NCI-H2227 (cell line): ENCODE data around the gene MAML2.

Experiments
- DNase-seq: peaks from one replicate; lab custom pipeline; 2025; ENCODE audit not compliant: unreplicated experiment; lab: John Stamatoyannopoulos, UW

MAML2 gene

DNA sequence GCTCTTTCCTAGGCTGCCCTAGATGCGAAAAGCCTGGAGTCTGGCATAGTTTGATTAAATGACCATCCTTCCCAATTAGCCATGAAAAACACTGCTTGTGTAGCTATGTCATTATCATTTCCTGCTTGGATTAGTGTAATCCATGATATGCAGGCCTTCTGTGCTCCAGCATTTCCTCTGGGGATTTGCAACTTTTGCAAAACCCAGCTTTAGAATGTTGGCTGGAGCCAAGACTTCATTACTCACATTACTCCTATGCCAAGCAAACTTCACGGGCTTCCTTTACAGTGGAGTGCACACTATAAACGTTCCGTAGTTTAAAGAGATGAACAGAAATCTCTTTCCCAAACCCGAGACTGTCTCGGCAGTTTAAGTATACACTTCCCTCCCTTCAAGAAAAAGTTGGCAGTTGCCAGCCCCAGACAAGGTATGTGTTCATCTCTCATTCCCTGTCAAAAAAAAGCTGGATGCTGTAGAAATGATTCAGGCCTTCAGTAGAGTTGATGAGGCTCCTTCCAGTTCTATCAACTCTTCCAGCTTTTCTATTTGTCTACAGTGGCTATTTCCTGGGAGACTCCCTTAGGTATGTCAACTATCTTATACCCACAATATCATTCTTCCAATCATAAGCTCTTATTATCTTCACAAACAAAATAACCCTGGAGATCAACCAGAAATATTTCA, 180.0 kb downstream of the MAML2 start:
- no peak for DNase-seq

DNA sequence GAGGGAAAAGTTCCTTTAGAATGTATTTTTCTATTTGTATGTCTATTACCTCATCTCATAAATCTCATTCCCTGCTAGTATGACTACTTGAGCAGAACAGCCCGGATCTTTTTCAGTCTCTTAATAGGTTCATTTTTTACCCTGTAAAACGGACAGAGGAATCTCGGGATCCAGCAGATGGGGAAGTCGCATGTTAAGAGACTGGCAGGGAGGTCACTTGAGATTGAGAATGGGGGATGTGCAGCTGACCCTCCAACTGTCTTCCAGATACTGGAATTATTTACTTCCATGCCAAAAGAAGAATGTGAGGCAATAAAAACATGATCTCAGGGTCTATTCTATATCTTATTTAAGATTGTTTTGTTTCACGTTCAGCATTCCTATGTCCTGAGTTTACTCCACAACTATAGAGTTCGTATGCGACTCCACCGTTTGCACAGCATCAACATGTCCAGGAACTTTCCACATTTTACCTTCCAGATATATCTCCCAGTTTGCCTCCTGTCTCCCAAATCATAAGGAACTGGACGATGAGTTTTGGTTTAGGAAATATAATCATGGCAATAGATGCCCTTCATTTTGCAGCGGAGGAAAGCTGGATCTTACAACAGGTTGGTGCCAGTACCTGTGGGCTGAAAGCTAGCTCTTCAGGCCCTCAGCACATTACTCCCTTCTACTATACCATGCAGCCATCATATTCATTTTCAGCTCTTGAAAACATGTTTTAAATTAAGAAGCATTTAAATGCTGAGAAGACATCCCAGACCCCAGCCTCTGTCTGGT, 181.5 kb downstream of the MAML2 start:
- DNase-seq = no peak

DNA sequence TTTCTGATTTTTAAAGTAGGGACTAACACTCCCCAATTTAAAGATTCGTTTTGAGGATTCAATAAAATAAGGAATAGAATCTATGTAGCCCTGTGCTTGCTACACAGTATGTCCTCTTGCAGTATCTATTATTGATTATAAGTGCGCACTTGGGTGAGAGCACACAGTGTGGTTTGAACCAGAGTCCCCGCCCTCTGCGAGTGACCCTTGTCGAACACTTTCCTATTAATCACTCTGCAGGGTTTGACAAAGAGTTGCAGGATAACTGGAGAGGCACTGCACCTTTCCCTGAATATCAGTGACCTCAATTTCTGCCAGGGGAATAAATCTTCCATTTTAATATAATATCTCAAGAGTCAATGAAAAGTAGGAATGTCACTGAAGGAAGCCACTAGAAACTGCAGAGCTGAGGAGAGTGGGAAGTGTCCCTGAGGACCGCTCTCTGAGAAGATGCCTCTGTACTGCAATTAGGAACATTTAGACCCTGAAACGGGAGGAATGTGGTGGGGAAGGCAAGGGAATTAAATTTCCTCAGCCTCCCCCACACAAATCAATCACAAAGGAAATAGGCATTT, 182.2 kb downstream of the MAML2 start:
- peak; percentile 25 for DNase-seq

DNA sequence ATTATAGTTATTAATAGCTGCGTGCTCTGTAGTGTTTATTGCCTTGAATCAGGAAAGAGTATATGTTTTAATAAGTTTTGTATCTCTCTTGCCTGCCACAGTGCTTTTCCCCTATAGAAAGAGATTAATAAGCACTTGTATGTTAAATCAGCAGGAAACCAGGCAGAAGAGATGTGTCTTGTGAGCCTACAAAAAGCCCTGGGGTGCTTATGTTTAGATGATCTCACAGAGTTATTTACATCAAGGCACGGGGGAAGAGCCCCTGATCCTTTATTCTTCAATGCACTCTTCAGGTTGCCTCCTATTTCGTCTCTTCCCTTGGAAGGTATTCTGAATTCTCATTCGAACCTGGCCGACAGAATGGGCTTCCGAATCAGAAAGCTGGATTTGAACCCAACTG, 183.0 kb downstream of the MAML2 start:
- DNase-seq = peak; percentile 6

DNA sequence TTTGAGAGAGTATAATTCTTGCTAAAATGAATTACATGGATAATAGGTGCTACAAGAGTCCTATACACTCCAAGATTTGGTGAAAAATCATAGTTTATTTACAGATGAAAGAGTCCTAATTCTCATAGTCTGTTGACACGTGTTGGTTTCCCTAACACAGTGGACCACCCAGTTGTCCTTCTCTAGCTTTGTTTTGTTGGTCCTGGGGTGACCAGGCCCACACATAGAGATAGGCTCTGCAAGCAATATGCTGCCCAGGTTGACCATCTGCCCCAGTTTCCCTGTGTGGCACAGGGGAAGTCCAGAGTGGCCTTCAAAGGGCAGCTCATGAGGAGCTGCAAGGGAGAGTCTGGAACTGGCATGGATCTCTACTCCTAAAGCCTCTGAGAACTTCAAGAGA, 184.9 kb downstream of the MAML2 start:
- DNase-seq = no peak

DNA sequence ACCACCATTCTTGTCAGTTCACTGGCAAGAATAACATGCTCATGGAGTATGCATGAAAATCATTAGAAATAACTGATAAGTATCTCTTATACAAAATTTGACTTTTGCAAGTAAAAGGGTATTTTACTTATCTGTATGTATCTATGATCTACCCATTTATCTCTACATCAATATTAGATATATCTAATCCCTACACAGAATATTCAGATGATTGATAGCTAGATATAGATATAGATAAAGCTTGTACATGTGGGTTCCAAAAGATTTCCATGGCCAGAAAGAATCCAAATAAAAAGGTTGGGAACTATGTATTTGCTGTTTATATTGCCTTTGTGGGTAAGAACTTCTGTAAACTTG, 185.5 kb downstream of the MAML2 start:
- no peak for DNase-seq

DNA sequence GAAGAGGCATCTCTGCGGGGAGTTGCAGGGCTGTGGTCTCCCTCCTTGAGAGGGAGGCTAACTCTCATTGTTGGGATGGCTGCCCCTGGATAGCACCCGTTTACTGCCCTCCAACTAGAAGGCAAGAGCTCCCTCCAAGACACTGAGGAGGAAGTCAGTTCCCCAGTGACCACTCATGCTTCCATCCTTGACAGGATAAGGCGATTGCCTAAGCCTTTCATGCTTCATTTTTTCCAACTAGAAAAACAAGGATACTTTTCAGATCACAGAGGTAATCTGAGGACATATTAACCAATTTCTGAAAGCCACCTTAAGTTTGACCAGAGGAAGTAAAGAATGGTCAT, 186.6 kb downstream of the MAML2 start:
- DNase-seq = no peak

DNA sequence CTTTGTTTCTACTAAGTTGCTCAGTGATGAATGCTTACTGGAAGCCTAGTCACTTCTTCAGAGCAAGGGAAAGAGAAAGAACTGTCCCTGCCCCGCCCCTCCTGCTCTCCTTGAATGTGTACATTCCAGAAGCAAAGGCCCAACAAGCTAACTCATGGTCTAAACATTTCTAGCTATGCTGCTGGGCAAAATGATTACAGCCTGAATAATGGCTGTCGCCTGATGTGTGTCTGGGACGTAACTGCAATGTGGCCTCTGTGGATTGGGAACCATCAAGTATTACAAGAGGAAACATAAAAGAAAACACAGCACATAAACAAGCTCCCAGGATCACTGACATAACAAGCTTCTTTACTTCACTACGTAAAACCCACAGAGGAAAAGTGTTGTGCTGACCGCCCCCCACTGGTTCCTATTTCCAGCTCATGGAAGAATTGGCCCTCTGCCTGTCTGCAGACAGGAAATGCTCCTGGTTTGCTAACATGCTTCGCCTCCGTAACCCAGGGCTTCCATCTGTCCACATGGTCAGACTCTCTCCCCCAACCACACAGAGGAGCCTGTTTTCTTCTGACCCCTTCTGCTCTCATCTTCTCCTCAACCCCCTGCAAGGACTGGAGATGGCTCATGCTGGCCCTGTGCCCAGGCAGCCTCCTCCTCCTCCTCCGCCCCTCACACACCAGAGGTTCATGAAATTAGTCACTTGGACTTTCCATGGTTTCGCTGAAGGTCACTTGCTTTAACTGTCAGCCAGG, 187.2 kb downstream of the MAML2 start:
- peak; percentile 67 for DNase-seq

DNA sequence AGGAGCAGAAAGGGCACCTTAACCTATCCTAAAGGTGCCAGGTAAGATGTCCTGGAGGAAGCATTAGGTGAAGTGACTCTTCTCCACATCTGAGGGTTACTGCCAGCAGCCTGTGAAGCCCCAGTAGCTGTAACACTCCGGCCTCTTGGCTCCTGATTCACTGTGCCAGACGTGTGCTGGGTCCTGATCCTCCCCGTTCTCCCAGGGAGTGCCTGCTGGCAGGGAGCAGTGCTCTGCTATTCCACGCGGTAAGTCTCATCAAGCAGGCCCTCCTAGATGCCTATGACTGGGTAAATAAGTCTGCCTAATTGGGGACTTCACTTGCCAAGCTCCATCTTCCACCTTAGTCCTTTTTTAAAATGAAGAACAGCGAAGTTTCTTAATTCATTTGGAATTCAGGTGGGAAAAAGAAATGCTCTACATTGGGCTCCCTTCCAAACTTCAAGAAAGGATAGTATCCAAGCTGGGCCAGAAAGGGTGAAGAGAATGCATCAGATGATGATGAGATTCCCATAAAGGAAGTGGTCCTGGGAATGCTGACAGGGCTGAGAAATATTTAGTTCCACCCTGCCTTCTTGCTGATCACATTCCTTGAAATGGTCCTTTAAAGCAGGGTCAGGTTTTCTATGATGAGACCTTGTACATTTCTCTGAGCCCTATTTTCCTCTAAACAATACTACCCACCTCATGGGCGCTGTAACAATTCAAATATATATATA, 188.0 kb downstream of the MAML2 start:
- no peak for DNase-seq

DNA sequence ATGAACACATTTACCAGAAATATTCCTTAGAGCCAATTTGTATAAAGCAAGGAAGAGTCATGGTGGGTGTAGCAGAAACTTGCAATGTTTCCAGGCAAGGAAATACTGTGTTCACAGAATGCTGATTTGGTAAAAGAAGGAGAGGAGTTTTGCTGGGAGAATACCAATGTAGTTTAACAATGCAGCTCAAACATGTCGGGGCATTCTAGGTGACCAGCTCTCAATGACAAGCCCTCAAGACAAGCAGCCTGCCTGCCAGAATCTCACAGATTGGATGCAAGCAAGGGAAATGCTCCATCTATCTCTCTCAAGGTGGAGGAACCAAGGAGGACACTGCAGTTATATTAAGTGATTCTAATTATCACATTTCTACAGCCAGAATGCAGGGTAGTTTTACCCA, 190.4 kb downstream of the MAML2 start:
- peak; percentile 29 for DNase-seq

DNA sequence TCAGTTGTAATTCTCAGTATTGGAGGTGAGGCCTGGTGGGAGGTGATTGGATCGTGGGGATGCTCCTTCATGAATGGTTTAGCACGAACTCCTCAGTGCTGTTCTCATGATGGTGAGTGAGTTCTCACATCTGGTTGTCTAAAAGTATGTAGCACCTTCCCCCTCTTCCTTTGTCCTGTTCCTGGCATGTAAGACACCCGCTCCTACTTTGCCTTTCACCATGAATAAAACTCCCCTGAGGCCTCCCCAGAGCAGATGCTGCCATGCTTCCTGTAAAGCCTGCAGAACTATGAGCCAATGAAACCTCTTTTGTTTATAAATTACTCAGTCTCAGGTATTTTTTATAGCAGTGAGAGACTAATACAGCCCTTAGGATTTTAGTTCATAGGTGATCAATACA, 191.5 kb downstream of the MAML2 start:
- no peak for DNase-seq

DNA sequence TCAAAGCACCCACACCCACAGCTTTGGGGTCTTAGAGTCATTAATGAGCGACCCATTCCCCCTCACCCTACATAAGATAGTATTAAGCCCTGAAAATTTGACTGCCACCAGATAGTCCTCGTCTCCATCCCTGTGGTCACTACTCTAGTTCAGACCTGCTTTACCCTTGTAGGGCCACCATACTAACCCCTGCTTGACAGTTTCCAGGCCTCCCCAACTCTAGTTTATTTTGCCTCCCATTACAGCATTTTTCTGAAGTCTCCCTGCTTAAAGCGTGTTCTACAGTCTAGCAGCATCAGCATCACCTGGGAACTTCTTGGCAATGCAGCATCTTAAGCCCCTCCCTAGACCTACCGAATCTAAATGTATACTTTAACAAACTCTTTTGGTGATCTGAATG, 192.4 kb downstream of the MAML2 start:
- DNase-seq = no peak

DNA sequence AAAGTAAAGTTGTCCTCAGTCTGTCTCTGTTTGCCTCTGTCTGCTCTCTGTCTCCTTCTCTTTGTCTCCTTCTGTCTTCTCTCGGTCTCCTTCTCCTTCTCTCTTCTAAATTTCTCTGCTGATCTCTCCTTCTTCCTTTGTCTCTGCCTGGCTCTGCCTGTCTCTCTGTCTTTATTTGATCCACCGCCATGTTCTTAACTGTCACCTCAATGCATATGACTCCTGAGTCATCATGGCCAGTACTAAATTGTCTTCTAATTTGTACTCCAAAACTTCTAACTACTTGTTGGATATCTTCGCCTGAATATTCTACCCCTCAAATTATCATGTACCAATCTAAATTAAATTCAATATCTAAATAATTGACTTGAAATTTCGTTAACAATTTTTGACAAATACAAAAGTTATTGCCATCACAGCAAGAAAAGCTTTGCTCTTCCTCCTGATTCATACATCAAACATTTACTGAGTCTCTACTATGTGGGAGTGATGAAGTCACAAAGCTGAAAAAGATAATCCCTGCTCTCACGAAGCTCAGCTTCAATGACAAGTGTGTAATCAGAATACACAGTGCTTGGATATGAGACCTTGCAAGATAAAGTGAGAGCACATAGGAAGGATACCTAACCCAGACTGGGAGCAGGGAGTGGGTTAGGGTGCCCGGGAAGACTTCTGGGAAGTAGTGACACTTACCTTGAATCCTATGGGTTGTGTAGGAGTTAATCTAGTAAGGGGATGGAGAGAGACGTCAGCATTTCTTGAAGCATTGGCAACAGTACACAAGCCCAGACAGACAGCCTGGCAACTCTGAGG, 193.0 kb downstream of the MAML2 start:
- DNase-seq = no peak

DNA sequence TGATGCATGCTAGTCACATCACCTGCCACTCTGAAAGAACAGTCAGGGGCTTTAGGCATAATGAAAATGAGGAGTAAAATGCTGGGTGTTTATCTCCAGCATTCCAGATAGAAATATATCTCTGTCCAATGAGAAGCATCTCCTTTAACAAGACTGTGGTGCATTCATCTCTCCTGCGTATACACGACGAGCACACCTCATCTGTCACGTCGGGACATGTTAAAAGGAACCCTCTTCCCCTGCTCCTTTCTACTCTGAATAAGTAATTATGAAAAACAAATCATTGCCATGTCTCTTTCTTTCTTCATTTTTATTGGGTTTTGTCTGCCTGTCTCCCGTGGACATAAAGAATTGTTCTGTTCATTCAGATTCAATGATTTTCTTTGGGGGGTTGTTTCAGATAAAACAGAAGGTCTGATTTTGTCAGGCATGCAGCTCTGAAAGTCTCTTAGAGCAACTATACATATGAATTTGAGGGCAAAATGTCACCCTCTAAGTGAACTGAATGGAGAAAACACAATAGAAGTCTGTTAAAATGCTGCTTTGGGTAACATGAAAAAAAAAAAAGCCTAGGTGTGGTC, 195.0 kb downstream of the MAML2 start:
- DNase-seq = peak; percentile 30

DNA sequence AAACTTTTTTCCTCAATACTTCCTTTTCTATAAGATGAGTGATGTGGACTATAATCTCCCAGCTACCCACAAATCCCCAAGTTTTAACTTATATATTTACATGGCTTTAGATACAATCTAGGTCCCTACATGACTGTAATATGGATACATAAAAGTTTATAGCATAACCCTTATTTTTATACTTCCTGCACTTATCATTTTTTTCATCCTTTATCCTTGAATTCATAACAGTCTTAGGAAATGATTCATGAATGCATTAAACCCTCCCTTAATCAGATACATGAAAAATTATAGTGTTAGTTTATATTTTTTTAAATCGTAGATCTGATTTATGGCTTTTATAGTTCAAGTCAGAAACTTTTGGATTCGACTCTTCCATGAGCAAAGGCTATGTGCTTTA, 195.8 kb downstream of the MAML2 start:
- DNase-seq = no peak

DNA sequence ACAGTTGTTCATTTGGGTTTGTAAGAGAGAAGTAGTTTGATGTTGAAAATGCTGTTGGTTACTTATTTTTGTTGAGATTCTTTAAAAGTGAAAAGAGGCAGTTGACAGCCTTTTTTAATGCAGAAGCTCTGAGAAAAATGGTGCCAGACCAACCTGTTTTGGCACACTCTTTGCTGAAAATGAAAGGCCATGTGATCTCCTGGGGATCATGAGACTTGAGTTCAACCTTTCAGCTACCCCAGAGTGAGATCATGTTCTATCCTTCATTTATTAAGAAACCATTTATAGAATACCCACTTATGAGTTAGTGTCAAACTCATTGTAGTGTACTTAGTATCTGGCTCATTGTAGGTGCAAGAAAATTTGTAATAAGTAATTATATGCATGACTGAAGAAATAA, 196.2 kb downstream of the MAML2 start:
- no peak for DNase-seq

DNA sequence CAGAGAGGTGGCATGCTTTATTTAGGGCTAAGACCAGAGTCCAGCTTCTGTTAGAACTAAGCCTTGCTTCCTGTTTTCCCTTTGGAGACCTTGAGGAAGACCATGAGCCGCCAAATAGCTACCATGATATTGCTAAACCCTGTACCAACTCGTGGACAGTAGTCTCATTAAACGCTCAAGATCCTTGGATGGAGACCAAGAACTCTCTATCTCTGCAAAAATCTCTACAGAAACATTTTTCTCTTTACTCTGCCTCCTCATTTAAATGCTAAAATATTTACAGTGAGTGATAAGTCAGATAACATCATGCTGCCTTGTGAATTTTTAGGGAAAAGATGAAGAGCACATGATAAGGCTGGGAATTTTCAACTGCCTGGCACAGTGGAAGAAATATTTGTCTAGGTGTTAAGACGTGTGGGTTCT, 197.8 kb downstream of the MAML2 start:
- DNase-seq = no peak

DNA sequence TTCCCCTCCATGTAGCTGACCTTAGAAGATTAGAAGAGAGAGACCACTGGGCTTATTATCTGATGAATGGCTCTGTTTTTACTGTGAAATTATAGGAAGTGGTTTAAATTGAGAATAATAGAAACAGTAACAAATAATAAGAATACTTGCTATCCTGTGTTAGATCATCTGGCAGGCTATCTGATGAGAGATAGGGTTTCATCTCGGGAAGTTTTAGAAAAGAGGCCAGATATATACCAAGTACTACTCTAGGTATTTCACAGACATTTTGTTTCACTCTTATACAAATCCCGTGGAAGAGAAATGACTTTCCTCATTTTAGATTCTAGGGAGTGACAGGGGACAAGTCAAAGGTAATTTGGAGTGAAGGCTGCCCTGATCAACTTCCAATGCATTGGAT, 198.4 kb downstream of the MAML2 start:
- no peak for DNase-seq

DNA sequence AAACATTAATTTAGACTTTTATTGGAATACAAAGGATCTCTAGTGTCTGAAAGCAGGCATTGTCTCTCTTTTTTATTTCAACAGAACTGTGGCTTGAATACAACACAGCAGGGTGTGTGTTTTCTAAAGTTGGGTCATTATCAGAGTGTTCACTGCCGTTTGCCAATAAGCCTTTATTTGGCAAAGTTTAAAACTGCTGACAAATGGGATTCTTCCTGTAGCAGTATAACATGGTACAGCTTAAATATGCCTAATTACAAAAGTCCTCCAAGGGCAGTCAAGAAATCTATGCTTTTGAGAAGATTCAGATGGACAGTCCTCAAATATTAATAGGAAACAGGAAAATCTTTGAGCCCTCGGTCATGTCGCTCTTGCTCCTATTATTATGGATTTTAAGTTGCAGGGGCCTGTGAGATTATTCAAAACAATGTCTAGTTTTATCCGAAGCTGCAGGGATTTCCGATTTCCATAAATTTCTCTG, 199.9 kb downstream of the MAML2 start:
- DNase-seq = peak; percentile 23

DNA sequence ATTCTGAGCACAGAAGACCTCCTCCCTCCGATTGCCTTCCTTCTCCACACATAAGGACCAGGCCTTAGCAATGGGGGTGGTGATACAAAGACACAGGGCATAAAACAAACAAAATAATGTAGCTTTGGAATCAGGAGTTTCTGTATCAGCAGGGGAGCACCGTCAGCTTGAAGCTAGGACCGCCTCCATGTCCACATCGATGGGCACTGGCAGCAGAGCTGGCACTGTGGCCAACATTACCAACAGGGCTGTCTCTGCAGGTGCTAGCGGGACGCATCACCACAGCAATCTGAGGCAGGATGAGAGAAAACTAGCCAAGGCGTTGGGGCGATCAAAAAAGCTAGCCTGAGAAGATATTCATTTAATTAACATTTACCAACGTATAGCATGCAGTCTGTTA, 201.4 kb downstream of the MAML2 start:
- DNase-seq = peak; percentile 15
